HG02885 (cell line): ENCODE results near the gene PKNOX2.
"Not testable (repeated sequence)": the region's sequence is repeated elsewhere in the genome, so short reads cannot be mapped to it uniquely, and the experiment has no call there.

ENCODE experiments used
- ATAC-seq: cut with Tn5 transposase; IDR thresholded peaks from one replicate; pipeline ENCODE4 v1.9.1; 2021; ENCODE audit warnings: mild to moderate bottlenecking; ENCODE audit not compliant: unreplicated experiment, poor library complexity

Gene PKNOX2

GRCh38 chr11:125199915-125200314 lies 35.4 kb downstream of the PKNOX2 start:
- no peak for ATAC-seq

GRCh38 chr11:125200441-125200840 lies 35.9 kb downstream of the PKNOX2 start:
- no peak for ATAC-seq

GRCh38 chr11:125201525-125202141 lies 37.1 kb downstream of the PKNOX2 start:
- no peak for ATAC-seq

GRCh38 chr11:125202362-125202880 lies 37.9 kb downstream of the PKNOX2 start:
- no peak for ATAC-seq

- no peak for ATAC-seq
Measured at GRCh38 chr11:125202977-125203376, 38.4 kb downstream of the PKNOX2 start.

DNA sequence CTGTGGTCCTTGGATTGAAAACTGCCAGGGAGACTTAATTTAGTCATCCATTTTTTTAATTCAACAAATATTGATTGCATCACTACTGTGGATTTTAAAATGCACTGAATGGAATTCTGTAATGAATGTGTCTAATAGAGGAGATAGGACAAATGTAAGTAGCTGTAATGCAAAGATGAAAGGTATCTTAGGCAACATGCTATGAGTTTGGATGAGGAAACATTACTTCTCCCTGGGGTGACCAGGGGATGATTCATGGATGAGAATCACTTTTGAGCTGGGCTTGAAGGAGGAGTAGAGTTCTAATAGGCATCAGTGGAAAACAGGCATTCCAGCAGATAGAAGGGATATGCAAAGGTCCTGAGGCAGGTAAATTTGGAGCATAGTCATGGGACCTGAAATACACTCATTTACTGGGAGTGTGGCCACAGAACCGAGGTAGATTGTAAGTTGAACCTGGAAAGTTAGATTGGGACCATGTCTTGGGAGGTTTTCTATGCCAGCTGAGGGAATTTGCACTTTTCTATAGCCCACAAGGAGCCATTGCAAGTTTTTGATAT lies 43.4 kb downstream of the PKNOX2 start:
- ATAC-seq, result no peak

DNA sequence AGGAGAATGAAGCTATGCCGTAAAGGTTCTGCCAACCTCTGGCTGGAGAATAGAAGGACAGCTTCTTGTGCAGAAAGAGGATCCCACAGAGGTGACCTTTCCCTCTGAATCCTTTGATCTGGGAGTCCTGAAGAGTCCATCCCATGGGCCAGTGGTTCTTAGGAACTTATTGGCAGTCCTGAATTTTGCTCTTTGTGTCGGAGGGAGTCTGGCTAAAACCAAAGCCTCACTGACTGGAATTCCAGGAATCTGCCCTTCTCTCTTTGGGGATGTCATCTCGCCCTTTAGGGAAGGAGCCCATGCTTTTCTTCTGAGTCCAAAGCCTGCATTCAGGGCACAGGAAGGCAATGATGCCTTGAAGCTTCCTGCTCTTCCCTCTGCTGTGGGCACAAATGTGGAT lies 45.5 kb downstream of the PKNOX2 start:
- ATAC-seq, result no peak

GRCh38 chr11:125211191-125211947 lies 46.8 kb downstream of the PKNOX2 start:
- ATAC-seq, result no peak

GRCh38 chr11:125211948-125212340 lies 47.4 kb downstream of the PKNOX2 start:
- ATAC-seq, result no peak

DNA sequence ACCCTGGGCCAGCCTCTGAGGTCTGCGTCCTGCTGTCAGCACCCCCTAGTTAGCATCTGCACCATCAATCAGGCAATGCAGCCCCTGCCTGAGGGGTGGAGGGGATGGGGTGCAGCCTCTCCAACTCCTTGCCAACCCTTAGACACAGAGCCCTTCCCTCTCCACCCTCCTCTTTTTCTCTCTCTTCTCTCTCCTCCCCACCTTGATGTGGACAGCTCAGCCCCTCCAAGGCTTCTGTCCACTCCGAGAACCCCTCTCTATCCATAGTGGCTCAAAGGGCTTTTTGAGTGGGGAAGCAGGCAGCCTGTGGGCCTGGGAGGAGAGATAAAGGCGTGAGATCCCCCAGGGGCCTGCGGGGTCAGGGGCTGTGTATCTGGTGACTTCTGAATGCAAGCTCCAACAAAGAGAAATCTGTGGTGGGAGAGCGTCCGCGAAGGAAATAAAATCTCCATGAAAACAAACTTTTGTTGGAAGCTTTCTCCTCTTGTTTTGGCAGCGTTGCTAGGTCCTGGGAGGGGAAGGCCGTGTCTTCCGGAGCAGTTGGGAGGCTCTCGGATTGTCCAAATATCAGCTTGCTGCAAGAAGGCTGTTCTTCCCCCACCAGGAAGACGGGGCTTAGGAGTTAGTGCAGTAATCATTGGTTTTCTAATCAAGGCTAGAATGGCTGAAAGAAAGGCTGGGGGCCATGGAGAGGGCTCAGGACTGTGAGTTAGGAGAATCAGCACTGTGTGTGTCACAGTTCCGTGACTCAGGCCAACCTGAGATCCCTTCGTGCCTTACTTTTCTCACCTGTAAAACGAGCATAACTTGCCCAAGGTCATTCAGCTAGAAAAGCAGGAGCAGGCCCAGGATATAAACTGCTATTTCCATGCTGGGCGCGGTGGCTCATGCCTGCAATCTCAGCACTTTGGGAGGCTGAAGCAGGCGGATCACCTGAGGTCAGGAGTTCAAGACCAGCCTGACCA lies 50.3 kb downstream of the PKNOX2 start:
- ATAC-seq, result no peak

DNA sequence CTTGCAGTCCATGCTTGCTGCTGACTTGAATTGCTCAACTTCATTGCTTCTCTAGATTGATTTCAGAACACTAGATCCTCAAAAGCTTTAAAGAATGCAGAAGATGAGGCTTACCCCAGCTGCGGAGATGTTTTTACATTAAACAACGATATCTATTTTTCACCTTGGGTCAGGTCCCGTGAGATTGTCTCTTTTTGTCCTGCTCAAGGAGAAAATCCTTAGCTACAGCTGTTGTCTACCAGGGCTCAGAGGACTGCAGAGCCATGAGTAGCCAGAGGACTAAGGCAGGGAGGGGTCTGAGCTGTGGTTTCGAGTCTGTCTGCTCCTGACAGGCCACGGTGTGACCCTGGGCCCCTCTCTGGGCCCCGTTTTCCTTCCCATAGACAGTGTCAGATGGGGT lies 51.4 kb downstream of the PKNOX2 start:
- ATAC-seq, result no peak

- no peak for ATAC-seq
Measured at GRCh38 chr11:125218336-125218735, 53.8 kb downstream of the PKNOX2 start.

DNA sequence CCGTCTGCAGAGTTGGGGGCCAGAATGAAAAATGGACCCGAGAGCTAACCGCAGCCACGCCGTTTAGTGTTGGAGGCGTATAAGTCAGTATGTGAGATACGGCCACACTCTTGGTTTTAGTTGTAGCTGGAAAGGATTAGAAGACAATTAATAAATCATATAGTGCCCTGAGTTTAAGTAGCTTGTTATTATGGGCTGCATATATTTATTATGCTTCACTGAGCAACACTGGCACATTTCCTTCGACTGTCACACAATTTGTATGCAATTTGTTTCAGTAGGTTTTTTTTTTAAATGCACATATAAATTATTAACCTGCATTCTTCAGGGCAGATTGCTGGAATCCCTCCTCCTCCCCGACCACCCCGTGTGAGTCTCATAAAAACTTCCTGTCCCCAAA lies 56.9 kb downstream of the PKNOX2 start:
- ATAC-seq, result no peak

DNA sequence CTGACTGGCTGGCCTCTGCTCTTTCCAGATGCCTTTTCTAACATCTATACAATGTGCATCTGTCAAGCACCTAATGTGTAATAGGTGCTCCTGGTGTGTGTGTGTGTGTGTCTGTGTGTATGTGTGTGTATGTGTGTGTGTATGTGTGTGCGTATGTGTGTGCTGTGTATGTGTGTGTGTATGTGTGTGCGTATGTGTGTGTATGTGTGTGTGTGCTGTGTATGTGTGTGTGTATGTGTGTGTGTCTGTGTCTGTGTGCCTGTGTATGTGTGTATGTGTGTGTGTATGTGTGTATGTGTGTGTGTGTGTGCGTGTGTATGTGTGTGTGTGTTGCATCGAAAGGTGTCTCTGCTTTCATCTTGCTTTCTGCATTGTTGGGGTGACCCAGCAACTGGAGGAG lies 57.9 kb downstream of the PKNOX2 start:
- ATAC-seq, result no peak

GRCh38 chr11:125223161-125223560 lies 58.6 kb downstream of the PKNOX2 start:
- ATAC-seq, result not testable (repeated sequence)

DNA sequence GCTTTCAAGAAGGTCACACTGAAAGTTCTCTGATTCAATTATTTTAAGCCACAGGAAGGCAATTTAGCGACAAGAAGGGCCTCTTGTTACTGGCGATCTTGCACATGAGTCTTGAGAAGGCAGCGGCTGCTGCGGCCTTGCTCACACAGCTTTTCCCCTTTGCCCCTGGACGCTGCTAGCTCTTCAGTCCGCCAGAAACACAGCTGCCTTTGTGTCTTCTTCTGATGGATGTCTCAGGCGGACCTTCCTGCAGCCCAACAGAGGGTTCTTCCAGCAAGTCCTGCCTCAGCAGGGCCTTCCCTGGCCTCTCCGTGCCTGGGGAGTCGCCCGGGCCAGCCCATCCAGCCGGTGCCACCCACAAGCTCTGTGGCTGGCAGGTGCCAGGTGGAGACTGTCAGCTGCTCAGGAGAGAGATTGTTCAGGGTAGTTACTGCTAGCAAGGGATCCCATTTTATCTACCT lies 59.4 kb downstream of the PKNOX2 start:
- no peak for ATAC-seq

DNA sequence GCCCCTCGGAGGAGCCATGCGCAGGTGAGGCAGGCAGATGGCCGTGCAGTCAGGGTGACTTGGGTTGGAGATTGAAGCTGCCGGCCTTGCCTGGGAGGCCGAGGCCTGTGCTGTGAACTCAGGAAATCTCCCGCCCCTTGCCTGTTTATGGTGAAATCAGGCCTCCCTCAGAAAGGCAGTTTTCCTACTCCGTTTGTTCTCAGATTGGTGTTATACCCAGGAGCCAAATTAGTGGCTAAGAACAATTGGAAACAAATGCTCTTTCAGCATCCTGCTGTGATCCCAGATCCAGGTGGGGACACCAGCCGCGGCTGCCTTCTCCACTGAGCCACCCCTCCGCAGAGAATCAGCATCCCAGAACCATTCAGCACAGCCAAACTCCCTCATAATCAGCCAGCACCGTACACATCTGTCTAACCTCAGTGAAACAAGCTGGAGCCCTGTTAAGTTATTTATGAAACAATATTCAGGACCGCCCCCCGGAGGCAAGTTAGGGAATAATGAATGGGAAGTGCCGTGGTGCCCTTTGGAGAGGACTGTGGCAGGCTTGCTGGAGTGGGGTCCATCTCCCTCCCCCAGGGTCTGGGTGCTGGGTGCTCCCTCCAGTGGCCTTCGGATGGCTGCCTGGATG lies 60.0 kb downstream of the PKNOX2 start:
- no peak for ATAC-seq

- ATAC-seq, result no peak
Measured at GRCh38 chr11:125225401-125225800, 60.9 kb downstream of the PKNOX2 start.

DNA sequence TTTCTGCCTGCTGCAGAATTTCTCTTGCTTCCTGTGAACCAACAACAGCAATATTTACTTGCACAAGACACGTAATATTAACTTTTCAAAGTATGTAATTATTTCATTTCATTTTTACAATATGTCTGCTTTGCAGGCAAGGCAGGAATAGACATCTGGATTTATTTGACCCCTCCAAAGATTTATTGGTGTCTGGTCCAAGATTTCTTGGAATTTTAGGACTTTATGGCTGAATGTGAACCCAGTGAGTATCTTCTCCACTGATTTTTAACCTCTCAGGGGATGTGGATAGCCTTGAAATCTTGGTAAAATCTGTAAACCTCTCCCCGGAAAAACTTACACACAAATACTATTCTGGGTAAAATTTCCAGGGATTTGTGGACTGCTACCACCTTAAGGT lies 61.5 kb downstream of the PKNOX2 start:
- no peak for ATAC-seq

GRCh38 chr11:125226706-125227105 lies 62.2 kb downstream of the PKNOX2 start:
- ATAC-seq, result no peak
